Endodermal cell (in vitro differentiated cells): Measurements from ENCODE around the gene UTP11. TPM values are rescaled to one million over a fixed set of nuclear protein-coding genes. Genes with fewer than 3 reads are reported as not detected.

Source experiments
- DNase-seq: peaks from one replicate; pipeline ENCODE4 v3.0.0-alpha.2; 2017
- H3K27ac ChIP-seq: 2 replicates; pipeline ENCODE4 v1.5.1; 2013; ENCODE audit warnings: mild to moderate bottlenecking, low read depth, low read length, moderate library complexity
- H3K27me3 ChIP-seq: 2 replicates; pipeline ENCODE4 v1.6.1; 2013; ENCODE audit warnings: mild to moderate bottlenecking, low read length, moderate library complexity; ENCODE audit not compliant: insufficient read depth, control insufficient read depth, poor library complexity, severe bottlenecking
- H3K36me3 ChIP-seq: 2 replicates; pipeline ENCODE4 v1.7.0; 2013; ENCODE audit warnings: mild to moderate bottlenecking, low read length, moderate library complexity; ENCODE audit not compliant: control insufficient read depth, insufficient read depth
- H3K4me1 ChIP-seq: one replicate; pipeline ENCODE4 v1.7.0; 2013; ENCODE audit warnings: low read length; ENCODE audit not compliant: control insufficient read depth, insufficient read depth
- H3K4me3 ChIP-seq: 2 replicates; pipeline ENCODE4 v1.5.1; 2013; ENCODE audit warnings: mild to moderate bottlenecking, low read length, moderate library complexity
- H3K9ac ChIP-seq: 2 replicates; pipeline ENCODE4 v1.6.1; 2013; ENCODE audit warnings: mild to moderate bottlenecking, low read length, moderate library complexity; ENCODE audit not compliant: poor library complexity, severe bottlenecking; ENCODE audit errors: extremely low read depth
- H3K9me3 ChIP-seq: 2 replicates; pipeline ENCODE4 v1.6.1; 2013; ENCODE audit warnings: mild to moderate bottlenecking, low read length, moderate library complexity; ENCODE audit not compliant: control insufficient read depth
- H3K27ac Mint-ChIP-seq: 2 replicates; pipeline ENCODE4 v1.8.0; 2020; ENCODE audit warnings: mixed read lengths
- H3K27me3 Mint-ChIP-seq: 2 replicates; pipeline ENCODE4 v1.8.0; 2021; ENCODE audit warnings: mild to moderate bottlenecking, mixed read lengths; ENCODE audit not compliant: insufficient read depth
- H3K36me3 Mint-ChIP-seq: 2 replicates; pipeline ENCODE4 v1.8.0; 2020; ENCODE audit warnings: low read depth, mixed read lengths
- H3K4me1 Mint-ChIP-seq: 2 replicates; pipeline ENCODE4 v1.8.0; 2020; ENCODE audit warnings: mixed read lengths
- H3K4me3 Mint-ChIP-seq: 2 replicates; pipeline ENCODE4 v1.8.0; 2020; ENCODE audit warnings: mild to moderate bottlenecking, moderate library complexity, mixed read lengths
- H3K9me3 Mint-ChIP-seq: 2 replicates; pipeline ENCODE4 v1.8.0; 2020; ENCODE audit warnings: mild to moderate bottlenecking, mixed read lengths
- CTCF ChIP-seq: fragments of 200-600 bp; sonication (generic); conservative IDR thresholded peaks from 2 replicates; pipeline ENCODE4 v1.5.0; 2021; ENCODE audit warnings: antibody characterized with exemption, mild to moderate bottlenecking
- WGBS, 2 experiments: methylation state at CpG; one replicate each; pipeline versions ENCODE4 v1.1.5 to v1.1.7; 2013; ENCODE audit warnings: missing lambda C conversion rate in 2 of 2, mixed read lengths in 1 of 2; ENCODE audit not compliant: insufficient coverage in 1 of 2, insufficient read length in 1 of 2; 5-methylcytosine and 5-hydroxymethylcytosine counted together
- total RNA-seq, 2 donors: library from RNA; stranded (reverse); fragmentation: NEBNext Ultra II Directional in 1 of 2; extraction: Animal tissue kit (Norgen Biotek cat#: 25700) in 1 of 2; gene quantifications; 2 replicates in 1 of 2; 3 replicates in 1 of 2; pipeline ENCODE4 v1.2.1, GENCODE V29; 2021

The UTP11 gene
- total RNA-seq, 2 donors from 2014 or later: 40.9 to 46.3 TPM

- peaks cover 5% of the 10 kb centered on the region for H3K4me1 Mint-ChIP-seq
- Histone ChIP-seq H3K27me3 (no peaks in the 10 kb centered on the region), H3K4me1 (no peaks in the 10 kb centered on the region), H3K9ac (no peak overlapping the region), H3K9me3 (no peaks in the 10 kb centered on the region), H3K36me3 (no peaks in the 10 kb centered on the region), H3K4me3 (no peak overlapping the region), H3K27ac (peak overlapping the region; percentile 94)
- no peak overlapping the region for H3K4me3 Mint-ChIP-seq
- DNase-seq: no peak
- 60 to 92% methylated on average over 1 to 2 of the region's 2 CpGs for WGBS, 2 experiments
- TF ChIP-seq CTCF: no peak
- H3K27ac Mint-ChIP-seq: no peak overlapping the region
- peaks cover 6% of the 10 kb centered on the region for H3K27me3 Mint-ChIP-seq
- no peaks in the 10 kb centered on the region for H3K36me3 Mint-ChIP-seq
- no peaks in the 10 kb centered on the region for H3K9me3 Mint-ChIP-seq
Measured at GRCh38 chr1:38072858-38073257, 60.3 kb downstream of the UTP11 start.

GRCh38 chr1:38073534-38074301, 61.2 kb downstream of the UTP11 start:
- Mint-ChIP-seq H3K36me3 (no peaks in the 10 kb centered on the region), H3K4me3 (no peak overlapping the region), H3K27me3 (peaks cover 4% of the 10 kb centered on the region), H3K9me3 (no peaks in the 10 kb centered on the region), H3K4me1 (peaks cover 5% of the 10 kb centered on the region), H3K27ac (no peak overlapping the region)
- no peak for TF ChIP-seq CTCF
- H3K9ac ChIP-seq: no peak overlapping the region
- WGBS, 2 experiments: 55 to 67% methylated on average over 6 to 9 of the region's 9 CpGs
- H3K4me1 ChIP-seq: no peaks in the 10 kb centered on the region
- no peak for DNase-seq
- no peaks in the 10 kb centered on the region for H3K36me3 ChIP-seq
- no peaks in the 10 kb centered on the region for H3K27me3 ChIP-seq
- peak overlapping the region; percentile 94 for H3K27ac ChIP-seq
- H3K9me3 ChIP-seq: no peaks in the 10 kb centered on the region
- no peak overlapping the region for H3K4me3 ChIP-seq

- no peak for TF ChIP-seq CTCF
- H3K4me3 ChIP-seq: no peak overlapping the region
- no peak overlapping the region for H3K9ac ChIP-seq
- H3K27ac ChIP-seq: peak overlapping the region; percentile 94
- no peaks in the 10 kb centered on the region for H3K9me3 ChIP-seq
- Mint-ChIP-seq H3K4me1 (peaks cover 5% of the 10 kb centered on the region), H3K27ac (no peak overlapping the region), H3K36me3 (no peaks in the 10 kb centered on the region), H3K27me3 (peaks cover 4% of the 10 kb centered on the region), H3K4me3 (no peak overlapping the region), H3K9me3 (no peaks in the 10 kb centered on the region)
- DNase-seq: no peak
- H3K4me1 ChIP-seq: no peaks in the 10 kb centered on the region
- H3K27me3 ChIP-seq: no peaks in the 10 kb centered on the region
- no peaks in the 10 kb centered on the region for H3K36me3 ChIP-seq
- 88 to 100% methylated on average over 1 to 4 of the region's 4 CpGs for WGBS, 2 experiments
Measured at GRCh38 chr1:38074302-38074677, 61.8 kb downstream of the UTP11 start.

Other genes with a start within 250 kb of the UTP11 start
- under 1 TPM in 1 of 2 donors, not detected in 1; 0.42 TPM for gene EPHA10, start 247.6 kb upstream of the UTP11 start, total RNA-seq
- gene MANEAL, start 218.9 kb upstream of the UTP11 start, total RNA-seq: 1 to 10 TPM; 7.0 to 9.6 TPM
- 10 to 100 TPM; 57.3 to 60.8 TPM for gene C1orf122, start 204.9 kb upstream of the UTP11 start, total RNA-seq
- gene YRDC, start 204.5 kb upstream of the UTP11 start, total RNA-seq: 10 to 100 TPM; 21.0 to 21.1 TPM
- 10 to 100 TPM; 16.6 to 17.1 TPM for gene MTF1, start 153.1 kb upstream of the UTP11 start, total RNA-seq
- gene INPP5B, start 65.7 kb upstream of the UTP11 start, total RNA-seq: 10 to 100 TPM; 19.9 to 21.4 TPM
- gene SF3A3, start 22.7 kb upstream of the UTP11 start, total RNA-seq: 10 to 100 TPM; 89.3 to 97.0 TPM
- 10 to 100 TPM; 20.5 to 20.6 TPM for gene FHL3, start 7.2 kb upstream of the UTP11 start, total RNA-seq
- under 1 TPM; 0.20 to 0.46 TPM for gene POU3F1, start 34.1 kb downstream of the UTP11 start, total RNA-seq